Immature natural killer cell (primary cell): Measurements from ENCODE around the gene XCR1. TPM values are rescaled to one million over a fixed set of nuclear protein-coding genes. Genes with fewer than 3 reads are reported as not detected.

ENCODE experiments used
- DNase-seq, 3 donors: peaks; one replicate each; pipeline ENCODE4 v3.0.0; 2022; ENCODE audit warnings: mixed read lengths in 1 of 3
- H3K27ac Mint-ChIP-seq, 6 donors: one replicate each; pipeline ENCODE4 v1.8.0; 2020; ENCODE audit warnings: mixed read lengths in 6 of 6, mild to moderate bottlenecking in 5 of 6, inconsistent platforms in 4 of 6, moderate library complexity in 3 of 6
- H3K27me3 Mint-ChIP-seq, 3 donors: one replicate each; pipeline ENCODE4 v1.8.0; 2020 to 2021; ENCODE audit warnings: low read depth in 3 of 3, mild to moderate bottlenecking in 3 of 3, mixed read lengths in 3 of 3, moderate library complexity in 3 of 3, inconsistent platforms in 1 of 3
- H3K36me3 Mint-ChIP-seq, 3 donors: one replicate each; pipeline ENCODE4 v1.8.0; 2020; ENCODE audit warnings: mixed read lengths in 3 of 3, inconsistent platforms in 2 of 3, mild to moderate bottlenecking in 2 of 3
- H3K4me1 Mint-ChIP-seq, 2 donors: one replicate each; pipeline ENCODE4 v1.8.0; 2020; ENCODE audit warnings: inconsistent platforms in 2 of 2, mild to moderate bottlenecking in 2 of 2, mixed read lengths in 2 of 2, moderate library complexity in 1 of 2
- H3K4me3 Mint-ChIP-seq, 5 donors: one replicate each; pipeline ENCODE4 v1.8.0; 2020; ENCODE audit warnings: mild to moderate bottlenecking in 5 of 5, mixed read lengths in 5 of 5, inconsistent platforms in 3 of 5, moderate library complexity in 3 of 5
- H3K9me3 Mint-ChIP-seq, 6 donors: one replicate each; pipeline ENCODE4 v1.8.0; 2020; ENCODE audit warnings: mild to moderate bottlenecking in 6 of 6, mixed read lengths in 6 of 6, inconsistent platforms in 4 of 6, moderate library complexity in 3 of 6
- polyA plus RNA-seq, 3 donors: library from polyadenylated mRNA; unstranded; fragments of 300-500 nt; fragmentation: Illumina TruSeq; gene quantifications; one replicate each; pipeline ENCODE4 v1.2.3, GENCODE V29; 2021

Gene XCR1
- polyA plus RNA-seq, 3 donors from 2014 or later = 0.04 to 0.26 TPM; not detected in 1

DNA sequence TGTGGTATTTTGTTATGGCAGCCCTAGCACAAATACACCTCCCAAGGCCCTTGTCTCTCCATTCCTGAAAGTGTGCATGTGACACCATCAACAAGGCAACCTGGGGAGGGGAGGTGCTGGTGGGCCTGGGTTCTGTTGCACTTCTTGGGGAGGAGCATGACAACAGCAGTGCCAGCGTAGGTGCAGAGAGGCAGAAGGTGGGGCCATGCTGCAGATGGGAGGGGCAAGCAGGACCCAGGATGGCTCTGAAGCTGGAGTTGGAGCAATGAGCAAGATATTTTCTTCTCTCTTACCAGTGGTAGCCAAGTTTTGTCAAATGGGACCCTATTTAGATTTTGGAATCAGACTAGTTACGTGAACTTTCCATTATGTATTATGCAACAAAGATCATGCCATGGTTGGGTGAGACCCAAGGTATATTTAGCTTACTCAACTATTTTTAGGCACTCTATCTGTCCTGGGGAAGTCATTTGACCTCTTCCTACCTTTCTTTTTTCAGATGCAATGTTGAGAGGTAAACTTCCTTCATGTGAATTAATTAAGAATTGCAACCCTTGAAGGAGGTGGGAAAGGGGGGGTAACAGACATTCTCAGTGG, 35.1 kb downstream of the XCR1 start:
- no peak for DNase-seq
- Mint-ChIP-seq H3K36me3 (peaks cover 0 to 5% (median 2%) of the 10 kb centered on the region in 3 donors), H3K4me1 (peaks cover 81 to 88% of the 10 kb centered on the region in 2 donors), H3K27me3 (peaks cover 9 to 13% (median 12%) of the 10 kb centered on the region in 3 donors), H3K4me3 (peak overlapping the region; percentile 58 to 82 (median 73)), H3K27ac (peak overlapping the region in 5 of 6 donors; percentile 61 to 84 (median 76)), H3K9me3 (no peaks in the 10 kb centered on the region)

DNA sequence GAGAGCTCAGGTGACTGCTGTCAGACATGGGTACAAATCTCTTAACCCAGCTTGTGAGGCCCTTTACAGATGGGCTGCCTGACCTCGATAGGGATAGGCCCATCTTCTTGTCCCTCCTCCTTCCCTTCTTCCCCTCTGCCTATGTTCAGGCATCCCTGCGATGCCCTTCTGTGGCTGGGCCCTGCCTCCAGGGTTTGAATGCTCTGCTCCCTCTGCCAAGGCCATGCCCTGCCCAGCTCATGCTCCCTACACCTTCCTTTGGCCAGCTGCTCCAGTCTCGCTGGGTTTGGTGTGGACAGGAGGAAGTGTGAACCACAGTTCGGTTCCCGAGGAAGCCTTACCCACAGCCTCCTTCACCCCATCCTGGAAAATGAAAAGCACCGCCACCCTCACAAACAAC, 35.9 kb downstream of the XCR1 start:
- H3K36me3 Mint-ChIP-seq = peaks cover 0 to 9% (median 3%) of the 10 kb centered on the region in 3 donors
- no peaks in the 10 kb centered on the region for H3K9me3 Mint-ChIP-seq
- H3K4me3 Mint-ChIP-seq = peak overlapping the region; percentile 25 to 78 (median 62)
- H3K27me3 Mint-ChIP-seq = peaks cover 9 to 13% (median 12%) of the 10 kb centered on the region in 3 donors
- peak overlapping the region; percentile 56 to 92 (median 70) for H3K27ac Mint-ChIP-seq
- DNase-seq = peak in 1 of 3 donors; percentile 49
- H3K4me1 Mint-ChIP-seq = peaks cover 84 to 91% of the 10 kb centered on the region in 2 donors

DNA sequence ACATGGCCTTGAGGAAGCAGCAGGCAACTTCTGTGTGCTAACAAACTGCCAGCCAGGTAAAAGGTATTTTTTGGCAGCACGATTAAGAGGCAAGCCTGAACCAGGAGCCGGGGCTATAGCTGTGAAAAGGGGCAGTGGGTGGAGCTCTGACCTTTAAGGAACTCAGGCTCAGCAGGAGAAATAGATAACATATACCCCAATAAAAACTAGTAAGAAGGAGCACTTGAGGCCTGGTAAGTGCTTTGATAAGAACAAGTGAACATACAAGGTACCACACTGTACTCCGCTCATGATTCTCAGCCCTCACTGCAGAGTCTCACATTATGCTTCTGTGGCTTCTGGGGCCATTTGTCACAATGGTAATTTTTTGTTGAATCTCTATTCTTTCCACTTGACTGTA, 37.1 kb downstream of the XCR1 start:
- DNase-seq = no peak
- H3K4me1 Mint-ChIP-seq = peaks cover 85 to 95% of the 10 kb centered on the region in 2 donors
- H3K9me3 Mint-ChIP-seq = no peaks in the 10 kb centered on the region
- H3K27me3 Mint-ChIP-seq = peaks cover 6 to 12% (median 9%) of the 10 kb centered on the region in 3 donors
- H3K27ac Mint-ChIP-seq = peak overlapping the region in 5 of 6 donors; percentile 4 to 74 (median 46)
- H3K36me3 Mint-ChIP-seq = peaks cover 0 to 9% (median 3%) of the 10 kb centered on the region in 3 donors
- H3K4me3 Mint-ChIP-seq = peak overlapping the region in 3 of 5 donors; percentile 0 to 36 (median 7)

DNA sequence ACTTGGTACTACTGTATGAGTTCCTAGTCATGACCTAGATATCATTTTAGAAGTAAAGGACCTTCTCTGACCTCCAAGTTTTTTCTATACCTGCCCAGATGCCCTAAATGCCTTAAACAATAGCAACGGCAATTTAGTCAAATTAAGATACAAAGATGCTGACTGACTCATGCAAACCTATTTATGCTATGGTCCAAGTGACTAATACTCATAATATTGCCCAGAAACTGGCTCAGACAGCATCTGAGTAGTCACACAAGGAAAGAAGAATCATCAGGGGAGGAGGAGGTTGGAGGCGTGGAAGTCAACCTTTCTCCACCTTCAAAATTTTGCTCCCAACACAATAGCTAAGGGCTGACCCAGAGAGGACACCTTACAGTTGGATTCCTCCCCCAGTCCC, 38.5 kb downstream of the XCR1 start:
- Mint-ChIP-seq H3K36me3 (peaks cover 0 to 18% (median 3%) of the 10 kb centered on the region in 3 donors), H3K9me3 (no peaks in the 10 kb centered on the region), H3K27me3 (peaks cover 0 to 5% (median 0%) of the 10 kb centered on the region in 3 donors), H3K4me1 (peaks cover 81 to 95% of the 10 kb centered on the region in 2 donors), H3K4me3 (peak overlapping the region in 1 of 5 donors; percentile 8), H3K27ac (peak overlapping the region in 4 of 6 donors; percentile 2 to 63 (median 30))
- no peak for DNase-seq

DNA sequence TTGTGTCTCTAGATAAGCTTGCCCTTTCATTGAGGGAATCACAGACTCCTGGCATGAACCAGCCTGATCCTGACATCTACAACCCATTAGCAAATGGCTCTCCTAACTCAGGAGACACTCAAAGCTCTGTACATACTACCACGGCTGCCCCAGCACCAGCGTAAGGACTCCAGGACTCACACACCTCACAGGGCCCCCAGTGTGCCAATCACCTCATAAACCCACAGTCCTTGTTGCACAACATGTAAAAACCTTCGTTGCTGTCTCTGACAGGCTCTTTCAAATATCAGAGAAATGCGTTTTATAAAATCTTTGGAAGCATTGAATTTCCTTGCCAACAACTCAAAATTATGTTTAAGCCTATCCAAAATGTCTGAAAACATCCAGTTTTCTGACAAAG, 38.9 kb downstream of the XCR1 start:
- Mint-ChIP-seq H3K36me3 (peaks cover 3 to 23% (median 3%) of the 10 kb centered on the region in 3 donors), H3K27ac (peak overlapping the region in 5 of 6 donors; percentile 5 to 63 (median 33)), H3K4me1 (peaks cover 80 to 93% of the 10 kb centered on the region in 2 donors), H3K4me3 (peak overlapping the region in 2 of 5 donors; percentile 4 to 36), H3K9me3 (no peaks in the 10 kb centered on the region), H3K27me3 (peaks cover 0 to 5% (median 1%) of the 10 kb centered on the region in 3 donors)
- no peak for DNase-seq

DNA sequence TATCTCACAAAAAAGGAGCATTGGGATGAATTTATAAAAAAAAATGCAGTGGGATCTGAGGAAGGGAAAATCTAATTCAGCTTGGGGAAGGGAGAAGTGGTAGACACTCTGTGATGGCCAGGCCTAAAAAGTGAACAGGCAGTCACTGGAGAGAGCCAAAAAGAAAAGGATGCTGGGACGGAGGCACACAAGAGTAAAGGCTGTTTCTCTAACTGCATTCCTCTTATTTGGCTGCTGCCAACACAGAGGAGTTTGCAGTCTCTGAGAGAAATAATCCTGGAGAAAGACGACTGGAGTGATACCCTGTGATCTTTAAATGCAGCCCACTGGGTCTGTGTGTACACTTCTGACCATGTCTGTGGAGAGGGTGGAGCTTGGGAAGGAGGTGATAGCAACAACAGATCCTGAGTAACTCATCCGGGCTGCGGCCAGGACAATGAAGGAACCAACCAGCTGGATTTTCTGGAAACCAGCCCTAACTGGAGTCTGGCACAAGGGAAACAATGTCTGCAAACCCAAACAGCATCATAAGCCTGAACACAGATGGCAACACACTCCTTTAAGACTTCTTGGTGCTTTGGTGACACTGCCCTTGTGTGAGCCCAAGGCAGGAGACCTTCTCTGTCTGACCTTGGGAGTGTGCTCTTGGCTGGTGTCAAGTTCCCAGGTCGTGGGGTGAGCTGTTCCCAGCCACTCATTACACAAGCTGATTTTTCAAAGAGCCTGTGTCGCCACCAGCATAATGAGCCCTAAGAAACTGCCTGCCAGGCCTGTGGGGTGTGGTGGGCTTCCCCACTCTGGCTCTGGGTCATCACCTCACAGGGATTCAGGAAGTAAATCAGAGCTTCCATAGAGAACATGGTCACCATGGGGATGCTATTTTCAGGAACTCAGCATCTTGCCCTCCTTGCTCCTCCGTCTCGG, 39.7 kb downstream of the XCR1 start:
- no peak for DNase-seq
- H3K4me1 Mint-ChIP-seq = peaks cover 73 to 86% of the 10 kb centered on the region in 2 donors
- H3K27me3 Mint-ChIP-seq = peaks cover 0 to 3% (median 1%) of the 10 kb centered on the region in 3 donors
- peak overlapping the region in 2 of 5 donors; percentile 4 to 36 for H3K4me3 Mint-ChIP-seq
- peaks cover 3 to 25% (median 8%) of the 10 kb centered on the region in 3 donors for H3K36me3 Mint-ChIP-seq
- no peaks in the 10 kb centered on the region for H3K9me3 Mint-ChIP-seq
- H3K27ac Mint-ChIP-seq = peak overlapping the region in 5 of 6 donors; percentile 5 to 63 (median 43)

DNA sequence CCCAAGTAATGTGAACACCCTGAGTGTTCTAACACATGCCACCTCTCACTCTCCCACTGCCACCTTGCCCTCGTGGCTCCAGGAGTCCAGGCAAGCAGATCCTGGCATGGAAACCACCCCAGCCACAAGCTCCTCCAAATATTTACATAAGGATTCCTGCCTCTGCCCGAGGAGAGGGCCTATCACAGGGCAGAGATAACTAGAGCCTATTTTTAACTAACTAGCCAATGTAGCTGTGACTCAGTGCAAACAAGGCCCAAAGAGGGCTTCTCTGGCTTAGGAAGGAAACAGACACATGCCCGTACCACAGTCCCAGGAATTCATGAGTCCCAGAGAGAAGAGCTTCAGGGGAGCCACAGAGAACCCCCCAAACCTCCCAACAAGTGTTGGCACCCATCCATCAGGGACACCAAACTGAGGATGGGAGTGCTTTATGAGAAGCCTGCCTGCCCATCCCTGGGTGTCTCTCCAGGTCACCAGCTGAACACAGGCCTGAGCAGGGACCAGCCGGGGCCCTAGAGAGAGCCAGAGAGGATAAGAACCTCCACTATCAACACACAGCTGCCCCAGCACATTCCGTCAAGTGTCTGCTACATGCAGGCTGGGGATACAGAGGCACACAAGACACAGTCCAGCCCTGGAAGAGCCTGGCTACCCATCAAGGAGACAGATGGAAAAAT, 40.8 kb downstream of the XCR1 start:
- Mint-ChIP-seq H3K27ac (peak overlapping the region in 4 of 6 donors; percentile 4 to 53 (median 36)), H3K4me3 (no peak overlapping the region), H3K4me1 (peaks cover 61 to 74% of the 10 kb centered on the region in 2 donors), H3K27me3 (peaks cover 0 to 1% (median 0%) of the 10 kb centered on the region in 3 donors), H3K9me3 (no peaks in the 10 kb centered on the region), H3K36me3 (peaks cover 4 to 33% (median 14%) of the 10 kb centered on the region in 3 donors)
- DNase-seq = no peak

DNA sequence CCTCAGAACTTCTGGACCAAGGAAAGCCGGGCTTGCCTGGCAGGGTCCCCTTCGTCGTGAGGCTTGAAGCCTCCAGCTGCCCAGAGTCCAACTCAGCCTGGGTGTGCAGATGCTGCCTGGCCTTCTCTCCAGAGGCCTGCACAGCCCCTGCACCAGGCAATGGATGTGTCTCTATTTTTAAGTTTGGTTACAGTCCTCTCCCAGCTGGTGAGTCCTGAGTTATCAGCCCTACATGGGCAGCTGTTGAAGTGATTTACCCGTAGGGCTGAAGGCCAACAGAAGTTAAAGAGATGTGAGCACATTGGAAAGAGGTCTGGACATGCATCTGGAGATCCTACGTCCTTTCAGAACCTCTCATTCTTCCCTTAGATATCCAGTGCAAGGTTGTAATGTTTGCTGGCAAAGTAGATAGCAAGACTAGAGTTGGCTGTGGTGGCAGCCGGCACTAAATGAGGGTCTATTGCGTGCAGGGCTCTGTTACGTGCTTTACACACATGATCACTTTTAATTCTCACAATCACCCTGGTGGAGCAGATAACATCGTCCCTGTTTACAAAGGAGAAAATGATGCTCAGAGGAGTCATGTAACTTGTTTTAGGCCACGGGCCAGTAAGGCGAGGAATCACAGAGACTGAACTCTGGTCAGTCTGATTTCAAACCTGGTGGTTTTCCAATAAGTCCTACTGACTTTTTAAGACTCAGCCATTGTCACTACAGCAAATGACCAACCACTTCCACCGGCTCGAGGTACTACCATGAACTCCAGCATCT, 41.6 kb downstream of the XCR1 start:
- H3K4me1 Mint-ChIP-seq = peaks cover 56 to 72% of the 10 kb centered on the region in 2 donors
- peak overlapping the region in 3 of 6 donors; percentile 34 to 56 (median 53) for H3K27ac Mint-ChIP-seq
- no peak for DNase-seq
- no peak overlapping the region for H3K4me3 Mint-ChIP-seq
- no peaks in the 10 kb centered on the region for H3K9me3 Mint-ChIP-seq
- peaks cover 0 to 1% (median 0%) of the 10 kb centered on the region in 3 donors for H3K27me3 Mint-ChIP-seq
- H3K36me3 Mint-ChIP-seq = peaks cover 11 to 40% (median 20%) of the 10 kb centered on the region in 3 donors

DNA sequence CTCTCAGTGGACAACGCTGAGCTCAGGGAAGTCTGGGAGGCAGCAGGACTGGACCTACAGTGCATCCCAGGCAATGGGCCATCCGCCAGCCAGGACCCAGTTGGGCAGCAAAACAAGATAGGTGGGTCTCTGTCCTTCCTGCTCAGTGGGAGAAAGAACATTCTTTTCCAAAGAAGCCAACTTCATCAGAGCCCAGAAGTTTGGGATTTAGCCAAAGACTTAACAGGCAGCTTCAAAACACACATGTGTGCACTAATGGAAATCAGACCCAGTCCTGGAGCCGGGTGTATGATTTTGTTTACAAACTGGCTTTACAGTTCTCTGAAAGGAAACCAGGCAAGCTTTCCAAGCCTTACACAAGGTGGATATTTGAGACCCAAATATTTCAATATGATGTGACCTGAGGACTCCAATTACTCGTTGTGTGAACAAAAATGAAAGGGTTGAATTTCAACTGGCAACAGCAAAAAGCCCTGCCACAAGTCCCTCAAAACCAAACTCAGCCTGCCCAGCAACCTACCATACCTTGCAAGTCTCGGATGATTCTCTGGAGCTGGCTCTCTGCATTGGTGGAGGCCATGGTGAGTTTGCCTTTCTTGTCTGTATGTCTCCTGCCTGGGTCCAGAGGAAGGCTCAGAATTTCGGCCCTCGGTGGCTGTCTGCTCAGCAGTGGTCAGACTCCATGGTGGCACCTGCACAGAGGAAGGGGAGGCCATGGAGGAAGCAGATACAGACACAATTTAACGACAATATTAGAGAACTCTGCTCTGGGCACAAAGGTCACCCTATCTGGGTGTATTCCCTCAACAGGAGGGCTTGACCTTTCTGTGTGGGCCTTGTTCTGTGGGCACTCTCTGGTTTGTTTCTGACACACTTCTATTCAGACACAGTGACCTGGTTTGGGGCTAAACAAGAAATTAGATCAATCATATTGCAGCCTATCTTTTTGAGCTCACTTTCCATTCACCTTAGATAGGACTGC, 42.7 kb downstream of the XCR1 start:
- no peak overlapping the region for H3K4me3 Mint-ChIP-seq
- no peaks in the 10 kb centered on the region for H3K9me3 Mint-ChIP-seq
- peaks cover 46 to 65% of the 10 kb centered on the region in 2 donors for H3K4me1 Mint-ChIP-seq
- DNase-seq = no peak
- H3K27me3 Mint-ChIP-seq = peaks cover 0 to 1% (median 0%) of the 10 kb centered on the region in 3 donors
- peaks cover 11 to 46% (median 22%) of the 10 kb centered on the region in 3 donors for H3K36me3 Mint-ChIP-seq
- peak overlapping the region in 4 of 6 donors; percentile 14 to 56 (median 40) for H3K27ac Mint-ChIP-seq

DNA sequence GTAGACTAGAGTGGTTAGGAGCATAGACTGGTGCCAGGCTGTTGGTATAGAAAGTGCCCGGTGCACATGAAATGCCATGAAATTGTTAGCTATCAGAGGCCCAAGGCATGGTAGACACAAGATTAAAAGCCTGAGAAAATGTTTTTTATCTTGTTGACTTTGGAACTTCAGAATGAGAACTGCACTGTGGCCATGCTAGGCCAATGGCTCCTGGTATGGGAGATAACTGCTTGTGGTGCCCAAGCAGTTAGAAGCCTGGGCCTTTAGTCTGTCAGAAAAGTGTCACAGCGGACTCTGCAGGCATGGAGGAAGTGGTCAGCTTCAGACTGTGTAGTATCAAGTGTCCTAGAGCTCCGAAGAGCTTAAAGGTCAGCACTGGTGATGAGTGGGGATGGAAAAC, 43.5 kb downstream of the XCR1 start:
- Mint-ChIP-seq H3K9me3 (no peaks in the 10 kb centered on the region), H3K4me3 (peak overlapping the region in 1 of 5 donors; percentile 14), H3K36me3 (peaks cover 11 to 54% (median 27%) of the 10 kb centered on the region in 3 donors), H3K27me3 (peaks cover 0 to 1% (median 0%) of the 10 kb centered on the region in 3 donors), H3K4me1 (peaks cover 41 to 64% of the 10 kb centered on the region in 2 donors), H3K27ac (peak overlapping the region in 4 of 6 donors; percentile 23 to 53 (median 46))
- DNase-seq = no peak

DNA sequence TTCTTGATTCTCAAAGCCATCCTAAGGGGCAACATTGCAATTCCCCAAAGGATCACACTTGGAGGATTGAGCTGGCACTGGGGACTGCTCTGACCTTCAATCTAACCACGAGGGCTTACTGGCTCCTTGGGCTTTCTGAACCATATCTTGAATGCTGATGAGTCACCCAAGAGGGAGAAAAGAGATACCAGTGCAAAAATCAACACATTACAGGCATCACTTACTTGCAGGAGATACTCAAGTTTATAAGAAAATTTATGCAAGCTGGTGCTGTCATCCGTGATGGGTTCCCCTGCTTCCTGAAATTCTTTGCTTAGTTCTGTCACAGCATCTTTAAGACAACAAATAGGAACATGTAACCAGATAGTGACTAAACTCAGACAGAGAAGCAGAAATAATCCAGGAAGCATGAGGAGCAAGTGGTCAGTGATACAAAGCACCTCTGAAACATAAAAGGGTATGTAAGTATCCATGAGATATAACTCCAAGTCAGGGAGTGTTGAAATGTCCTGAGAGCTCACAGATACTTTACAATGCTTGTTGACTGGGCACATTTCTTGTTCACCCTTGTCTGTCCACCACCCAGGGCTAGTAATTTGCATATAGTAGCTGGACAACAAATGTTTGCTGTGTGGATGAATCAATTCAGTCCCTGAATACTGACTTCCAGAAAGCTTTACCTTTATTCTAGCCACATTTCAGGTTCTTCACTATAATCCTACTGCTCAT, 45.8 kb downstream of the XCR1 start:
- Mint-ChIP-seq H3K36me3 (peaks cover 23 to 66% (median 34%) of the 10 kb centered on the region in 3 donors), H3K27ac (peak overlapping the region in 1 of 6 donors; percentile 25), H3K4me1 (peaks cover 40 to 66% of the 10 kb centered on the region in 2 donors), H3K27me3 (peaks cover 0 to 2% (median 1%) of the 10 kb centered on the region in 3 donors), H3K4me3 (no peak overlapping the region), H3K9me3 (no peaks in the 10 kb centered on the region)
- DNase-seq = no peak
